Renal cortex interstitium (tissue), 11 donors: ENCODE measurements around the gene MAD1L1. TPM values are rescaled to one million over a fixed set of nuclear protein-coding genes. Genes with fewer than 3 reads are reported as not detected.
"Not testable (repeated sequence)": the region's sequence is repeated elsewhere in the genome, so short reads cannot be mapped to it uniquely, and the experiment has no call there.

Source experiments
- DNase-seq, 11 donors: peaks; one replicate each; pipeline ENCODE4 v3.0.0-alpha.2; 2013; ENCODE audit warnings: low read depth in 9 of 11, low spot score in 4 of 11; ENCODE audit errors: extremely low read depth in 1 of 11
- polyA plus RNA-seq, 3 donors: library from polyadenylated mRNA; unstranded; fragments of 120-200 nt; gene quantifications; one replicate each; pipeline ENCODE4 v1.2.1, GENCODE V29; 2013; ENCODE audit not compliant: insufficient read length in 3 of 3

Gene MAD1L1
- polyA plus RNA-seq, 3 donors: 22.6 to 28.2 (median 26.3) TPM

- DNase-seq: no peak
These were observed 382.4 kb downstream of the MAD1L1 start for GRCh38 chr7:1850111-1850975.

- DNase-seq: no peak
These were observed 383.2 kb downstream of the MAD1L1 start for GRCh38 chr7:1849351-1850041.

- DNase-seq: no peak
These were observed 383.8 kb downstream of the MAD1L1 start for GRCh38 chr7:1848911-1849311.

- no peak for DNase-seq
These were observed 384.6 kb downstream of the MAD1L1 start for GRCh38 chr7:1848013-1848640.

GRCh38 chr7:1847260-1848001, 385.3 kb downstream of the MAD1L1 start:
- DNase-seq: no peak

GRCh38 chr7:1846331-1847065, 386.2 kb downstream of the MAD1L1 start:
- DNase-seq: no peak

GRCh38 chr7:1845536-1846311, 387.0 kb downstream of the MAD1L1 start:
- DNase-seq: no peak

GRCh38 chr7:1844951-1845390, 387.8 kb downstream of the MAD1L1 start:
- no peak for DNase-seq

GRCh38 chr7:1844336-1844950, 388.3 kb downstream of the MAD1L1 start:
- DNase-seq: no peak

- no peak for DNase-seq
These were observed 388.8 kb downstream of the MAD1L1 start for GRCh38 chr7:1843921-1844335.

- no peak for DNase-seq
These were observed 389.4 kb downstream of the MAD1L1 start for GRCh38 chr7:1843271-1843861.

- DNase-seq: no peak
These were observed 390.2 kb downstream of the MAD1L1 start for GRCh38 chr7:1842321-1843221.

GRCh38 chr7:1841286-1842021, 391.3 kb downstream of the MAD1L1 start:
- not testable (repeated sequence) for DNase-seq

- not testable (repeated sequence) for DNase-seq
These were observed 392.0 kb downstream of the MAD1L1 start for GRCh38 chr7:1840744-1841143.

- no peak for DNase-seq
These were observed 393.0 kb downstream of the MAD1L1 start for GRCh38 chr7:1839701-1840100.
